Endothelial cell of umbilical vein (primary cell): Measurements from ENCODE around the gene GFPT2.

ENCODE experiments used
- EZH2 ChIP-seq: IDR thresholded peaks from 2 replicates; pipeline ENCODE4 v1.6.1; 2012; ENCODE audit warnings: borderline replicate concordance, low read depth, mild to moderate bottlenecking, moderate library complexity, low read length, inconsistent platforms; ENCODE audit not compliant: severe bottlenecking
- GATA2 ChIP-seq: IDR thresholded peaks from 2 replicates; pipeline ENCODE4 v1.7.0; 2011; ENCODE audit warnings: low read depth, mild to moderate bottlenecking, moderate library complexity, mixed read lengths, low read length; ENCODE audit not compliant: insufficient read length, insufficient read depth
- POLR2A ChIP-seq: IDR thresholded peaks from 2 replicates; pipeline ENCODE4 v1.6.1; 2012; ENCODE audit warnings: low read depth, mild to moderate bottlenecking, control low read depth, low read length
- POLR2AphosphoS5 ChIP-seq: IDR thresholded peaks from 2 replicates; pipeline ENCODE4 v1.6.1; 2012; ENCODE audit warnings: low read depth, mild to moderate bottlenecking, control low read depth, low read length, moderate library complexity; ENCODE audit not compliant: insufficient read depth
- TF ChIP-seq, protein P1 (sequence below), 2 donors: IDR thresholded peaks; 1 replicate in 1 of 2; 2 replicates in 1 of 2; pipeline ENCODE4 v1.5.1; 2011; ENCODE audit warnings: low read length in 2 of 2, mild to moderate bottlenecking in 2 of 2, moderate library complexity in 2 of 2, control low read depth in 1 of 2, inconsistent platforms in 1 of 2, low read depth in 1 of 2; ENCODE audit not compliant: insufficient read depth in 1 of 2; ENCODE audit errors: extremely low read depth in 1 of 2
- TF ChIP-seq, protein P2 (sequence below): IDR thresholded peaks from 2 replicates; pipeline ENCODE4 v1.6.1; 2011; ENCODE audit not compliant: insufficient read depth, insufficient read length

DNA sequence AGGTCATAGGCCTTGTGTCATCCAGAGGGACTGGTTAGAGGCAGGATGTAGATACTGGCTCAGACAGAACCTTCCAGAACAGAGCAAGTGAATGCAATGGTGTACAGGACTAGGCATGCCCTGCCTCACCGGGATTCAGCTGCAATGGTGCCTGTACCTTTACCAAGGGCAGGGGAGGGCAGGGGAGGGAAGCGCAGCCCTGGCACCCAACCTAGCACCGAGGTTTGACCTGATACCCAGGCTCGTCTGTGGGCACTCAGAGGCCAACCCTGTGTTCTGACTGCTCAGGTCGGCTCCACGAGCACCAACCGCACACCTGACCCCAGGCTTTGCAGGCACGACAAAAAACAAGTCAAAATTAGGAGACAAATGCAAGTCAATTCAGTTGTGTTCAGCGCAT is 47.3 kb upstream of the GFPT2 start:
- TF ChIP-seq EZH2 (no peak), POLR2A (no peak), POLR2AphosphoS5 (no peak), GATA2 (no peak)
- TF ChIP-seq, protein P1, sequence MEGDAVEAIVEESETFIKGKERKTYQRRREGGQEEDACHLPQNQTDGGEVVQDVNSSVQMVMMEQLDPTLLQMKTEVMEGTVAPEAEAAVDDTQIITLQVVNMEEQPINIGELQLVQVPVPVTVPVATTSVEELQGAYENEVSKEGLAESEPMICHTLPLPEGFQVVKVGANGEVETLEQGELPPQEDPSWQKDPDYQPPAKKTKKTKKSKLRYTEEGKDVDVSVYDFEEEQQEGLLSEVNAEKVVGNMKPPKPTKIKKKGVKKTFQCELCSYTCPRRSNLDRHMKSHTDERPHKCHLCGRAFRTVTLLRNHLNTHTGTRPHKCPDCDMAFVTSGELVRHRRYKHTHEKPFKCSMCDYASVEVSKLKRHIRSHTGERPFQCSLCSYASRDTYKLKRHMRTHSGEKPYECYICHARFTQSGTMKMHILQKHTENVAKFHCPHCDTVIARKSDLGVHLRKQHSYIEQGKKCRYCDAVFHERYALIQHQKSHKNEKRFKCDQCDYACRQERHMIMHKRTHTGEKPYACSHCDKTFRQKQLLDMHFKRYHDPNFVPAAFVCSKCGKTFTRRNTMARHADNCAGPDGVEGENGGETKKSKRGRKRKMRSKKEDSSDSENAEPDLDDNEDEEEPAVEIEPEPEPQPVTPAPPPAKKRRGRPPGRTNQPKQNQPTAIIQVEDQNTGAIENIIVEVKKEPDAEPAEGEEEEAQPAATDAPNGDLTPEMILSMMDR (IDR thresholded peaks at IDR 0.05; ENCODE audit: extremely low read depth in 1 of 2, insufficient read depth in 1 of 2, low read depth in 1 of 2, low read length in 2 of 2): no peak
- TF ChIP-seq, protein P2, sequence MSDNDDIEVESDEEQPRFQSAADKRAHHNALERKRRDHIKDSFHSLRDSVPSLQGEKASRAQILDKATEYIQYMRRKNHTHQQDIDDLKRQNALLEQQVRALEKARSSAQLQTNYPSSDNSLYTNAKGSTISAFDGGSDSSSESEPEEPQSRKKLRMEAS: no peak
